Left kidney (tissue), 8 donors: ENCODE measurements around the gene TEKT5. TPM values are rescaled to one million over a fixed set of nuclear protein-coding genes. Genes with fewer than 3 reads are reported as not detected.
"Not testable (repeated sequence)": the region's sequence is repeated elsewhere in the genome, so short reads cannot be mapped to it uniquely, and the experiment has no call there.

Experiments used
- DNase-seq: peaks from one replicate; pipeline ENCODE4 v3.0.0-alpha.2; 2013
- long read RNA-seq, 8 donors: transcript quantifications; one replicate each; lab custom pipeline, GENCODE V29; 2026
- polyA plus RNA-seq: library from polyadenylated mRNA; unstranded; fragments of 120-200 nt; gene quantifications from one replicate; pipeline ENCODE4 v1.2.1, GENCODE V29; 2013; ENCODE audit not compliant: insufficient read length

The TEKT5 gene
- not detected for polyA plus RNA-seq
- long read RNA-seq, donor 1: 0 reads
- long read RNA-seq, donor 2: 0 reads
- long read RNA-seq, donor 3: 0 reads
- long read RNA-seq, donor 4: 0 reads
- long read RNA-seq, donor 5: 0 reads
- long read RNA-seq, donor 6: 0 reads
- long read RNA-seq, donor 7: 0 reads
- long read RNA-seq, donor 8: 0 reads

GRCh38 chr16:10694830-10695229 is at the start of gene TEKT5:
TSS of gene TEKT5 (minus strand) at chr16:10694930. CDS start at chr16:10694873, 57 bp downstream.
- DNase-seq: no peak

- DNase-seq: peak; percentile 99
These were observed 49.1 kb upstream of the TEKT5 start, which contains the start of gene NUBP1 for GRCh38 chr16:10743610-10744369. TSS of gene NUBP1 (plus strand) at chr16:10743842. CDS start at chr16:10743864, 22 bp downstream.

GRCh38 chr16:10743227-10743609 is 48.5 kb upstream of the TEKT5 start:
- DNase-seq: no peak

- no peak for DNase-seq
These were observed 47.1 kb upstream of the TEKT5 start for GRCh38 chr16:10741844-10742243.

GRCh38 chr16:10741249-10741648 is 46.5 kb upstream of the TEKT5 start:
- DNase-seq: not testable (repeated sequence)

- no peak for DNase-seq
These were observed 46.1 kb upstream of the TEKT5 start for GRCh38 chr16:10740845-10741208.

- no peak for DNase-seq
These were observed 45.5 kb upstream of the TEKT5 start for GRCh38 chr16:10740000-10740844.

- DNase-seq: no peak
These were observed 43.7 kb upstream of the TEKT5 start for GRCh38 chr16:10738231-10739077.

GRCh38 chr16:10737068-10737625 is 42.4 kb upstream of the TEKT5 start:
- DNase-seq: peak; percentile 79

- no peak for DNase-seq
These were observed 37.1 kb upstream of the TEKT5 start for GRCh38 chr16:10731790-10732189.

GRCh38 chr16:10729104-10730048 is 34.6 kb upstream of the TEKT5 start:
- DNase-seq: no peak

GRCh38 chr16:10728003-10728887 is 33.5 kb upstream of the TEKT5 start:
- peak; percentile 53 for DNase-seq

GRCh38 chr16:10708969-10709368 is 14.2 kb upstream of the TEKT5 start:
- no peak for DNase-seq

- DNase-seq: no peak
These were observed 5.0 kb upstream of the TEKT5 start for GRCh38 chr16:10699756-10700155.

- DNase-seq: no peak
These were observed 424 bp downstream of the TEKT5 start for GRCh38 chr16:10694306-10694705.

GRCh38 chr16:10693889-10694288 is 841 bp downstream of the TEKT5 start:
- DNase-seq: no peak

GRCh38 chr16:10692470-10692869 is 2.3 kb downstream of the TEKT5 start:
- no peak for DNase-seq

GRCh38 chr16:10688726-10689125 is 6.0 kb downstream of the TEKT5 start:
- no peak for DNase-seq

- no peak for DNase-seq
These were observed 6.4 kb downstream of the TEKT5 start for GRCh38 chr16:10688291-10688690.
